HG02642 (cell line): ENCODE results near the gene ALPP.
"Not testable (repeated sequence)": the region's sequence is repeated elsewhere in the genome, so short reads cannot be mapped to it uniquely, and the experiment has no call there.

Source experiments
- ATAC-seq: cut with Tn5 transposase; IDR thresholded peaks from one replicate; pipeline ENCODE4 v1.9.1; 2021; ENCODE audit warnings: mild to moderate bottlenecking; ENCODE audit not compliant: unreplicated experiment, poor library complexity

Gene ALPP

GRCh38 chr2:232363064-232363783 lies 15.3 kb upstream of the ALPP start:
- ATAC-seq: not testable (repeated sequence)

GRCh38 chr2:232363784-232364615 lies 14.6 kb upstream of the ALPP start:
- ATAC-seq: no peak

GRCh38 chr2:232364806-232365594 lies 13.6 kb upstream of the ALPP start:
- not testable (repeated sequence) for ATAC-seq

GRCh38 chr2:232365621-232366321 lies 12.8 kb upstream of the ALPP start:
- peak; percentile 44 for ATAC-seq

- ATAC-seq: not testable (repeated sequence)
These were observed 12.1 kb upstream of the ALPP start for GRCh38 chr2:232366461-232366860.

- ATAC-seq: no peak
These were observed 11.5 kb upstream of the ALPP start for GRCh38 chr2:232367016-232367415.

DNA sequence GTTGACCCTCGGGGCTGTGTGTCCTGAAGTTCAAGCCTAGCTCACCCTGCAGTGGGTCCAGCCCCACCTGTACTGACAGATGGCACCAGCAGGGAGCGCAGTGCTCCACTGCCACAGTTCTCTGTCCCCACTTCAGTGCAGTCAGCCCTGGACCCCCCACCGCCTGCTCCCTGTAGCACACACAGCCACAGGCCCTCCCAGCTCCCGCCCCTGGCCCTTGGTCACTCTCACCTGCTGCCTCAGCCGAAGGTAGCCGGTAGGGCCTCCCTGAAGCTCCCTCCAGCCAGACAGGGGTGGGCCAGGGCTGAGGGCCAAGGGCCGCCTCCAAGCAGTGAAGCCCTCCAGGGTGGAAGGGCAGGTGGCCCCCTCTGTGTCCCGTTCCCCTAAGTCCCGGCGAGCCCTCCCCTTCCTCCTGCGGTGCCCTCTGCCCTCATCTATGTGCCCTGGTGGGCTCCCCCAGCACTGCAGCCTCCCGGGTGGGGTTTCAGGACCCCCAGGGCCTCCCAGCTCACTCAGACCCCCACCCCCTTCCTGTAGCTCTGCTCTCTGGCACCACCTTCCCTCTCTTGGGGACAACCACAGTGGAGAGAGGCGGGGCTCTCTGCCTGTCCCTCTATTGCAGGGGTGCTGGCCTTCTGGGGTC lies 10.8 kb upstream of the ALPP start:
- ATAC-seq: no peak

DNA sequence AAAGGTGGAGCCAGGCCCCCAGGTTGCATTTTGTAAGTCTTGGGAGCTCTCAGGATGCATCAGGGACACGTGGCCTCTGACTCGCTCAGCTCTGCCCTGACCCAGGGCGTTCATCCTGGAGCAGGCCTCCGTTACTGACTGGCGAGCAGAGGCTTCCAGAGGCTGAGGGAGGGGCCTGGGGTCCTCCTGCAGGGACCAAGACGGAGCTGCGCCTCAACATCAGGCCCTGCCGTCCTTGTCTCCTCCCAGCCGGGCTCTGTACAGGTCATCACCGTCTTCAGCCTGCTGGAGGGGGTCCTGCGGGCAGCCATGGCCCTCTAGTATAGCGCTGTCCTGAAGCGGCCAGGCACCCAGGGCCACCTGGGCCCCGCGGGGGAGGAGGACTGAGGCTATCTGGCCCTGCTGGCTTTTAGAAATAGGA lies 10.2 kb upstream of the ALPP start:
- no peak for ATAC-seq

- no peak for ATAC-seq
These were observed 9.2 kb upstream of the ALPP start for GRCh38 chr2:232369126-232369951.

DNA sequence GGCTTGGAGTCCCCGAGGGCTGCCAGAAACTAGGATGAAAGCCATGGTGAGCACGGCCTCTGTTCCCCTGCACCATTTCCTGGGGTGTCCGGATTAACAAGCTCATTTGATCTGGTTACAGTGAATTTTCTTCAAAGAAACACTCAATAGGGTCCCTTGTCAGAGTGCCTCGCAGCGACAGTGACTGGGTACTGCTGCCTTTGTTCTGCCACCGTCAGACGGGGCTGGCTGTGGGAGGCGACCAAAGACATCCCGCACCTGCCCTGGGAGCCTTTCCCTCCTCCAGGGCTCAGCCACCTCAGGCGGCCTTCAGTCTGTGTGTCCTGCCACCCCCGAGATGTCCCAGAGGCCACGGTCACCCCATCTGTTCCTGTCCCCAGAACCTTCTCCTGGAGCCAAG lies 8.5 kb upstream of the ALPP start:
- not testable (repeated sequence) for ATAC-seq

- no peak for ATAC-seq
These were observed 6.0 kb upstream of the ALPP start for GRCh38 chr2:232372231-232373208.

- no peak for ATAC-seq
These were observed 4.2 kb upstream of the ALPP start for GRCh38 chr2:232374356-232374755.

- ATAC-seq: no peak
These were observed 3.4 kb upstream of the ALPP start for GRCh38 chr2:232375164-232375563.

GRCh38 chr2:232376260-232376659 lies 2.3 kb upstream of the ALPP start:
- no peak for ATAC-seq

DNA sequence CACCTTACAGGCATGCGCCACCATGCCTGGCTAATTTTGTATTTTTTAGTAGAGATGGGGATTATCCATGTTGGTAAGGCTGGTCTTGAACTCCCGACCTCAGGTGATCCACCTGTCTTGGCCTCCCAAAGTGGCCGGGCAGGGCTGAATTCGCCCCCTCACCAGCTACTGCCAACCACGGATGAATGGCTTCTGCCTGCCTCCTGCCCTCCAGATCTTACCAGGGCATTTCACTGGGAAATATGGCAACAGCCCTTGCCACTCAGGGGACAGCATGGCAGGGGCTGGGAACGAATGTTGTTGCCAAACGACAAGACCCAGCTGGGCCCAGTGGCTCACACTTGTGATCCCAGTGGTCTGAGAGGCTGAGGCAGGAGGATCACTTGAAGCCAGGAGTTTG lies 1.8 kb upstream of the ALPP start:
- ATAC-seq: no peak

DNA sequence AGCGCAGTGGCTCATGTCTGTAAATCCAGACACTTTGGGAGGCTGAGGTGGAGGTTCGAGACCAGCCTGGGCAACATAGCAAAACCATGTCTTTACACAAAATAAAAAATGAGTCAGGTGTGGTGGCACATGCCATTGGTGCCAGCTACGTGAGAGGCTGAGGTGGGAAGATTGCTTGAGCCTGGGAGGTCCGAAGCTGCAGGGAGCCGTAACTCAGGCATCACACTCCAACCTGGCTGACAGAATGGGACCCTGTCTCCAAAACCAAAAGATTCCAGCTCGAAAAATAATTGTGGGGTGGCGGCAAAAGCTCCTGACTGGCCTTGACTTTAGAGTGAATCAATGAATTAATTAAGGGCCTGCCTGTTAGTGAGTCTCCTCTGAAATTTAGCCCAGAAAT lies 1.2 kb upstream of the ALPP start:
- ATAC-seq: no peak

- ATAC-seq: no peak
These were observed 463 bp upstream of the ALPP start for GRCh38 chr2:232377841-232378734.
